HEK293 (cell line): ENCODE results near the gene RAB11A.
A peak's percentile ranks its signal among the peaks of the same experiment; 100 is the strongest.

Experiments used
- CTCF ChIA-PET: fragments of 350-600 bp; formaldehyde crosslinking; extraction: SDS; loops from one replicate; lab custom pipeline; 2021; ENCODE audit warnings: antibody characterized with exemption; lab: Yijun Ruan, JAX
- POLR2A ChIA-PET: fragments of 300-600 bp; formaldehyde crosslinking; extraction: SDS; loops from one replicate; lab custom pipeline; 2020; ENCODE audit warnings: antibody characterized with exemption, inconsistent platforms; lab: Yijun Ruan, JAX
- H3K27ac ChIP-seq: fragments of 200-500 bp; sonication (Bioruptor generic); 2 replicates; pipeline ENCODE4 v1.5.1; 2014; ENCODE audit warnings: low read depth, low read length, control low read depth, inconsistent platforms; ENCODE audit errors: extremely low read depth
- H3K36me3 ChIP-seq, 2 experiments: fragments of 200-500 bp in 1 of 2; sonication (Bioruptor generic) in 1 of 2; 1 replicate in 1 of 2; 2 replicates in 1 of 2; pipeline ENCODE4 v1.5.1; 2014 to 2017; ENCODE audit warnings: inconsistent platforms in 2 of 2, low read length in 2 of 2; ENCODE audit not compliant: control insufficient read depth in 2 of 2, insufficient read depth in 1 of 2
- H3K4me1 ChIP-seq: fragments of 200-500 bp; sonication (Bioruptor generic); 2 replicates; pipeline ENCODE4 v1.5.1; 2014; ENCODE audit warnings: mild to moderate bottlenecking, low read length, inconsistent platforms; ENCODE audit not compliant: control insufficient read depth, insufficient read depth
- H3K4me3 ChIP-seq: 2 replicates; pipeline ENCODE4 v1.5.1; 2011; ENCODE audit warnings: low read depth, mild to moderate bottlenecking, control low read depth, low read length, moderate library complexity
- H3K9me3 ChIP-seq: fragments of 200-500 bp; sonication (Bioruptor generic); 2 replicates; pipeline ENCODE4 v1.5.1; 2014; ENCODE audit warnings: low read depth, low read length, inconsistent platforms; ENCODE audit not compliant: control insufficient read depth, insufficient read depth
- KLF7 ChIP-seq: fragments of 450-650 bp; formaldehyde crosslinking; IDR thresholded peaks from 2 replicates; pipeline ENCODE4 v1.5.1; 2016; ENCODE audit warnings: missing biosample characterization, missing genetic modification characterization, borderline replicate concordance
- MEIS1 ChIP-seq: sonication (generic); formaldehyde crosslinking; IDR thresholded peaks from 2 replicates; pipeline ENCODE4 v1.8.1; 2022; ENCODE audit warnings: missing genetic modification reagents, mild to moderate bottlenecking, borderline replicate concordance
- PRDM1 ChIP-seq: fragments of 450-650 bp; formaldehyde crosslinking; IDR thresholded peaks from 2 replicates; pipeline ENCODE4; 2016; ENCODE audit warnings: missing biosample characterization, missing genetic modification characterization
- YY2 ChIP-seq: fragments of 450-650 bp; formaldehyde crosslinking; IDR thresholded peaks from 2 replicates; pipeline ENCODE4 v1.5.1; 2016; ENCODE audit warnings: missing biosample characterization, missing genetic modification characterization
- ZBTB7A ChIP-seq: fragments of 450-650 bp; formaldehyde crosslinking; IDR thresholded peaks from 2 replicates; pipeline ENCODE4 v1.5.1; 2016; ENCODE audit warnings: low read depth, missing biosample characterization, missing genetic modification characterization
- ZFP3 ChIP-seq: fragments of 450-650 bp; formaldehyde crosslinking; IDR thresholded peaks from 2 replicates; pipeline ENCODE4 v1.5.1; 2016; ENCODE audit warnings: low read depth, missing biosample characterization, missing genetic modification characterization
- ZNF155 ChIP-seq: fragments of 450-650 bp; formaldehyde crosslinking; IDR thresholded peaks from 2 replicates; pipeline ENCODE4 v1.5.1; 2016; ENCODE audit warnings: missing biosample characterization, missing genetic modification characterization
- ZNF202 ChIP-seq: fragments of 450-650 bp; formaldehyde crosslinking; IDR thresholded peaks from 2 replicates; pipeline ENCODE4 v1.5.1; 2016; ENCODE audit warnings: missing biosample characterization, missing genetic modification characterization, borderline replicate concordance
- ZNF214 ChIP-seq: fragments of 450-650 bp; formaldehyde crosslinking; IDR thresholded peaks from 2 replicates; pipeline ENCODE4 v1.5.1; 2017; ENCODE audit warnings: missing biosample characterization, mild to moderate bottlenecking, missing genetic modification characterization, borderline replicate concordance
- ZNF266 ChIP-seq: fragments of 450-650 bp; formaldehyde crosslinking; IDR thresholded peaks from 2 replicates; pipeline ENCODE4 v1.5.1; 2016; ENCODE audit warnings: missing biosample characterization, missing genetic modification characterization, low read depth
- ZNF324 ChIP-seq: fragments of 450-650 bp; formaldehyde crosslinking; IDR thresholded peaks from 2 replicates; pipeline ENCODE4 v1.5.1; 2016; ENCODE audit warnings: missing biosample characterization, missing genetic modification characterization
- ZNF501 ChIP-seq: fragments of 450-650 bp; formaldehyde crosslinking; IDR thresholded peaks from 2 replicates; pipeline ENCODE4 v1.5.1; 2016; ENCODE audit warnings: missing biosample characterization, missing genetic modification characterization
- ZNF529 ChIP-seq: fragments of 450-650 bp; formaldehyde crosslinking; IDR thresholded peaks from 2 replicates; pipeline ENCODE4 v1.5.1; 2017; ENCODE audit warnings: missing genetic modification characterization, missing biosample characterization; ENCODE audit not compliant: insufficient replicate concordance
- ZNF548 ChIP-seq: fragments of 450-650 bp; formaldehyde crosslinking; IDR thresholded peaks from 2 replicates; pipeline ENCODE4 v1.5.1; 2016; ENCODE audit warnings: missing biosample characterization, missing genetic modification characterization
- ZNF558 ChIP-seq: fragments of 450-650 bp; formaldehyde crosslinking; IDR thresholded peaks from 2 replicates; pipeline ENCODE4 v1.5.1; 2016; ENCODE audit warnings: missing biosample characterization, missing genetic modification characterization
- ZNF654 ChIP-seq: fragments of 450-650 bp; formaldehyde crosslinking; IDR thresholded peaks from 2 replicates; pipeline ENCODE4 v1.5.1; 2016; ENCODE audit warnings: low read depth, missing biosample characterization, missing genetic modification characterization
- ZNF660 ChIP-seq: fragments of 450-650 bp; IDR thresholded peaks from 2 replicates; pipeline ENCODE4 v1.5.1; 2018; ENCODE audit warnings: missing biosample characterization, mild to moderate bottlenecking, missing genetic modification characterization
- ZNF701 ChIP-seq: fragments of 450-650 bp; formaldehyde crosslinking; IDR thresholded peaks from 2 replicates; pipeline ENCODE4 v1.5.1; 2016; ENCODE audit warnings: missing biosample characterization, missing genetic modification characterization
- ZXDB ChIP-seq: fragments of 450-650 bp; formaldehyde crosslinking; IDR thresholded peaks from 2 replicates; pipeline ENCODE4 v1.5.1; 2016; ENCODE audit warnings: missing biosample characterization, missing genetic modification characterization
- TF ChIP-seq, protein P1 (sequence below): fragments of 450-650 bp; formaldehyde crosslinking; IDR thresholded peaks from 2 replicates; pipeline ENCODE4 v1.5.1; 2016; ENCODE audit warnings: missing biosample characterization, missing genetic modification characterization, borderline replicate concordance
- TF ChIP-seq, protein P2 (sequence below): fragments of 450-650 bp; formaldehyde crosslinking; IDR thresholded peaks from 2 replicates; pipeline ENCODE4 v1.5.1; 2016; ENCODE audit warnings: missing biosample characterization, missing genetic modification characterization
- TF ChIP-seq, protein P3 (sequence below): fragments of 450-650 bp; formaldehyde crosslinking; IDR thresholded peaks from 2 replicates; pipeline ENCODE4 v1.5.1; 2016; ENCODE audit warnings: missing biosample characterization, missing genetic modification characterization
- TF ChIP-seq, protein P4 (sequence below): fragments of 450-650 bp; formaldehyde crosslinking; IDR thresholded peaks from 2 replicates; pipeline ENCODE4 v1.5.1; 2016; ENCODE audit warnings: missing biosample characterization, missing genetic modification characterization
- TF ChIP-seq, protein P5 (sequence below): fragments of 450-650 bp; formaldehyde crosslinking; IDR thresholded peaks from 2 replicates; pipeline ENCODE4 v1.5.1; 2016; ENCODE audit warnings: missing biosample characterization, missing genetic modification characterization

The RAB11A gene

DNA sequence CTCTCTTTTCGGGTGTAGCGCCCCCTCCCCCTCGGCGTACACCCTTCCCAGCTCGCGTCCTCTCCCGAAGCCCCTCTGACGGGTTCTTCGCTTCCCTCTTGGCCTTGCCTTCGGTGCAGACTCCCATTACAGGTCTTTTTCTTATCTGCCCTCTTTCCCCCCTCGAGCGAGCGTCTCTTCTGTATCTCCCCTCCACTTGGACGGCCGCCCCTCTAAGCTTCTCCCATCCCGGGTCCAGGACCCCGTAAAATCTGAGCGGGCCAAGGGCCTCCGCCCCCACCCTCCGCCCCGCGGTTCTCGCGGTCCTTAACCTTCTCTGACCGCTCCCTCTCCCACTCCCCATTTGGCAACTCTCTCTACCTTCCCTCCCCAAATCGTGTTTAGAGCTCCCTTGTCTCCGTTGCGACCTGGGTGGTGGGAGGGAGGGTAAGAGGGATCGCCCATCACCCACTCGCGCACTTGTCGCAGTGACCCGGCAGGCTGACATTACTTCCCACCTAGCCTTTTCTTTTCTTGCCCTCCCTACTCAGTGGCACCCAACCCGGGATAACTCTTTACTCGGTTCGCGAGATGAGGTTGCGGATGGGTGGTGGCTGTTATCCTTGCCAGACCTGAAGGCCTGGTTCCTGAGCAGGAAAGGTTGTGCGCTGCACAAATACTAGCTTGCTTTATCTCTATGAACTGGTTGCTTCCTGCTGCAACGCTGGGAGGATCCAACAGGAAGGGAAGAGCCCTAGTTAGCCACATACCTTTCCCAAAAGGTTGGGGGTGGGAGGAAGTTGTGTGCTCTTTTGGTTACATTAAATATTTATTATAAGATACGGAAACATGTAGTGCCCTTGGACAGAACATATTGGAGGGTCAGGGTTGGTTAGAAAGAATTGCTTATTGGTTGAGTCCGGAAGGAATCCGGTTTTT, 922 bp downstream of the RAB11A start (continued):
- TF ChIP-seq, protein P1, sequence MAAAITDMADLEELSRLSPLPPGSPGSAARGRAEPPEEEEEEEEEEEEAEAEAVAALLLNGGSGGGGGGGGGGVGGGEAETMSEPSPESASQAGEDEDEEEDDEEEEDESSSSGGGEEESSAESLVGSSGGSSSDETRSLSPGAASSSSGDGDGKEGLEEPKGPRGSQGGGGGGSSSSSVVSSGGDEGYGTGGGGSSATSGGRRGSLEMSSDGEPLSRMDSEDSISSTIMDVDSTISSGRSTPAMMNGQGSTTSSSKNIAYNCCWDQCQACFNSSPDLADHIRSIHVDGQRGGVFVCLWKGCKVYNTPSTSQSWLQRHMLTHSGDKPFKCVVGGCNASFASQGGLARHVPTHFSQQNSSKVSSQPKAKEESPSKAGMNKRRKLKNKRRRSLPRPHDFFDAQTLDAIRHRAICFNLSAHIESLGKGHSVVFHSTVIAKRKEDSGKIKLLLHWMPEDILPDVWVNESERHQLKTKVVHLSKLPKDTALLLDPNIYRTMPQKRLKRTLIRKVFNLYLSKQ: no peak
- TF ChIP-seq ZNF324 (tag by site-specific recombination) (no peak), ZNF501 (tag by site-specific recombination) (no peak), ZNF214 (tag by site-specific recombination) (no peak)

DNA sequence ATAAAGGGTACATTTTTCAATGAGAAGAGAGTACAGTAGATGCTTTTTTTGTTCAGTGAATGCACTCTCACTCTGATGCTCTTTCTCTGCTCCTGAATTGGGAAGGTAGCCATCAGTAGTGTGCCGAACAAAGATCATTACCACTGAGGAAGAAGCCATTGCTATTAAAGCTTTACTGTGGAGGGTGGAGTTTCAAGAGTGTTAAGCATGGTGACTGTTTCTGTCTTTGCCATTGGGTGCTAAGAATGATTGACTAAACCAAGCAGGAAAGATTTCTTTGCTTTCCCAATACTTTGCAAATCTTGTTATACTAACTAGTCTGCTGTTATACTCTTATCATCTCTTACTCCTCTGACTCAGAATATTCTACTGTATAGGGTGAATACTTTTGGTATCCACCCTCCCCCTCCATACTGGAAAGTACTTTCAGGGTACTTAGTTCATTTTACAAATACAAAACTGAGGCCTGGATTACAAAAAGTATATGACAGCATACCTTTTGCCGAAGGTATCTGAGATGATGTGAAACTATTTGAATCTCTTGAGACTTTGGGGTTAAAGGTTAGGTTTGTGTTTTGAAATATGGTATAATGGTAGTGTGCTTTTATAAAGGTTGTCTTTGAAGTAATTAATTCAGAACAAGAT, 1.7 kb downstream of the RAB11A start:
- H3K27ac ChIP-seq: peak overlapping the region; percentile 94
- H3K9me3 ChIP-seq: no peaks in the 10 kb centered on the region
- H3K36me3 ChIP-seq: peaks cover 4 to 14% of the 10 kb centered on the region in 2 experiments; a peak in 2 of 3 replicates
- H3K4me3 ChIP-seq: peak overlapping the region; percentile 94
- POLR2A ChIA-PET: interaction anchor here (0.8 to 2.6 kb wide), 5 partner anchors 14 to 260 kb away, joined by 3 to 17 read pairs (median 10); partner anchors contain the start of genes DENND4A and INTS14
- CTCF ChIA-PET: interaction anchor here (1.1 to 1.8 kb wide), 2 partner anchors 233 to 563 kb away, joined by 3 read pairs; no protein-coding TSS in a partner anchor
- 0 out of 2 replicates have a peak, but pooled peaks cover 4% of the 10 kb centered on the region for H3K4me1 ChIP-seq
- TF ChIP-seq ZNF155 (tag by site-specific recombination): no peak
- no peak for TF ChIP-seq ZNF548 (tag by site-specific recombination)
- TF ChIP-seq ZFP3 (tag by site-specific recombination): no peak
- TF ChIP-seq, protein P2, sequence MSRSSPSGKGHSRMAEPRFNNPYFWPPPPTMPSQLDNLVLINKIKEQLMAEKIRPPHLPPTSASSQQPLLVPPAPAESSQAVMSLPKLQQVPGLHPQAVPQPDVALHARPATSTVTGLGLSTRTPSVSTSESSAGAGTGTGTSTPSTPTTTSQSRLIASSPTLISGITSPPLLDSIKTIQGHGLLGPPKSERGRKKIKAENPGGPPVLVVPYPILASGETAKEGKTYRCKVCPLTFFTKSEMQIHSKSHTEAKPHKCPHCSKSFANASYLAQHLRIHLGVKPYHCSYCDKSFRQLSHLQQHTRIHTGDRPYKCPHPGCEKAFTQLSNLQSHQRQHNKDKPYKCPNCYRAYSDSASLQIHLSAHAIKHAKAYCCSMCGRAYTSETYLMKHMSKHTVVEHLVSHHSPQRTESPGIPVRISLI (tag by site-specific recombination): peak; percentile 85
- TF ChIP-seq, protein P3, sequence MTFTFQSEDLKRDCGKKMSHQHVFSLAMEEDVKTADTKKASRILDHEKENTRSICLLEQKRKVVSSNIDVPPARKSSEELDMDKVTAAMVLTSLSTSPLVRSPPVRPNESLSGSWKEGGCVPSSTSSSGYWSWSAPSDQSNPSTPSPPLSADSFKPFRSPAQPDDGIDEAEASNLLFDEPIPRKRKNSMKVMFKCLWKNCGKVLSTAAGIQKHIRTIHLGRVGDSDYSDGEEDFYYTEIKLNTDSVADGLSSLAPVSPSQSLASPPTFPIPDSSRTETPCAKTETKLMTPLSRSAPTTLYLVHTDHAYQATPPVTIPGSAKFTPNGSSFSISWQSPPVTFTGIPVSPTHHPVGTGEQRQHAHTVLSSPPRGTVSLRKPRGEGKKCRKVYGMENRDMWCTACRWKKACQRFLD (tag by site-specific recombination): no peak
- peak; percentile 83 for TF ChIP-seq PRDM1 (tag by site-specific recombination)
- no peak for TF ChIP-seq ZBTB7A (tag by site-specific recombination)
- no peak for TF ChIP-seq KLF7 (tag by site-specific recombination)
- no peak for TF ChIP-seq MEIS1 (CRISPR knock-in tag)
- TF ChIP-seq ZNF202 (tag by site-specific recombination): no peak
- TF ChIP-seq, protein P4, sequence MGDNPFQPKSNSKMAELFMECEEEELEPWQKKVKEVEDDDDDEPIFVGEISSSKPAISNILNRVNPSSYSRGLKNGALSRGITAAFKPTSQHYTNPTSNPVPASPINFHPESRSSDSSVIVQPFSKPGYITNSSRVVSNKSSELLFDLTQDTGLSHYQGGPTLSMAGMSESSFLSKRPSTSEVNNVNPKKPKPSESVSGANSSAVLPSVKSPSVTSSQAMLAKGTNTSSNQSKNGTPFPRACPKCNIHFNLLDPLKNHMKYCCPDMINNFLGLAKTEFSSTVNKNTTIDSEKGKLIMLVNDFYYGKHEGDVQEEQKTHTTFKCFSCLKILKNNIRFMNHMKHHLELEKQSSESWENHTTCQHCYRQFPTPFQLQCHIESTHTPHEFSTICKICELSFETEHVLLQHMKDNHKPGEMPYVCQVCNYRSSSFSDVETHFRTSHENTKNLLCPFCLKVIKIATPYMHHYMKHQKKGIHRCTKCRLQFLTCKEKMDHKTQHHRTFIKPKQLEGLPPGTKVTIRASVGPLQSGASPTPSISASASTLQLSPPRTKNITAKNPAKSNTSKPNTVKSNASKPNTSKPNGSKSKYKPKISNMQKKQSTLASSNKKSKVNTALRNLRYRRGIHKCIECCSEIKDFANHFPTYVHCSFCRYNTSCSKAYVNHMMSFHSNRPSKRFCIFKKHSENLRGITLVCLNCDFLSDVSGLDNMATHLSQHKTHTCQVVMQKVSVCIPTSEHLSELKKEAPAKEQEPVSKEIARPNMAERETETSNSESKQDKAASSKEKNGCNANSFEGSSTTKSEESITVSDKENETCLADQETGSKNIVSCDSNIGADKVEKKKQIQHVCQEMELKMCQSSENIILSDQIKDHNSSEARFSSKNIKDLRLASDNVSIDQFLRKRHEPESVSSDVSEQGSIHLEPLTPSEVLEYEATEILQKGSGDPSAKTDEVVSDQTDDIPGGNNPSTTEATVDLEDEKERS (tag by site-specific recombination): no peak
- 0 out of 2 replicates have a peak, but pooled peaks have one; percentile 5 for TF ChIP-seq ZXDB (tag by site-specific recombination)
- TF ChIP-seq ZNF266 (tag by site-specific recombination): no peak
- peak; percentile 73 for TF ChIP-seq YY2 (tag by site-specific recombination)
- TF ChIP-seq ZNF529 (tag by site-specific recombination): no peak
- no peak for TF ChIP-seq ZNF654 (tag by site-specific recombination)
- no peak for TF ChIP-seq ZNF701 (tag by site-specific recombination)
- TF ChIP-seq ZNF558 (tag by site-specific recombination): no peak
- TF ChIP-seq ZNF660 (tag by site-specific recombination): peak; percentile 43; the same call in 1 of the 2 replicates
- TF ChIP-seq, protein P5, sequence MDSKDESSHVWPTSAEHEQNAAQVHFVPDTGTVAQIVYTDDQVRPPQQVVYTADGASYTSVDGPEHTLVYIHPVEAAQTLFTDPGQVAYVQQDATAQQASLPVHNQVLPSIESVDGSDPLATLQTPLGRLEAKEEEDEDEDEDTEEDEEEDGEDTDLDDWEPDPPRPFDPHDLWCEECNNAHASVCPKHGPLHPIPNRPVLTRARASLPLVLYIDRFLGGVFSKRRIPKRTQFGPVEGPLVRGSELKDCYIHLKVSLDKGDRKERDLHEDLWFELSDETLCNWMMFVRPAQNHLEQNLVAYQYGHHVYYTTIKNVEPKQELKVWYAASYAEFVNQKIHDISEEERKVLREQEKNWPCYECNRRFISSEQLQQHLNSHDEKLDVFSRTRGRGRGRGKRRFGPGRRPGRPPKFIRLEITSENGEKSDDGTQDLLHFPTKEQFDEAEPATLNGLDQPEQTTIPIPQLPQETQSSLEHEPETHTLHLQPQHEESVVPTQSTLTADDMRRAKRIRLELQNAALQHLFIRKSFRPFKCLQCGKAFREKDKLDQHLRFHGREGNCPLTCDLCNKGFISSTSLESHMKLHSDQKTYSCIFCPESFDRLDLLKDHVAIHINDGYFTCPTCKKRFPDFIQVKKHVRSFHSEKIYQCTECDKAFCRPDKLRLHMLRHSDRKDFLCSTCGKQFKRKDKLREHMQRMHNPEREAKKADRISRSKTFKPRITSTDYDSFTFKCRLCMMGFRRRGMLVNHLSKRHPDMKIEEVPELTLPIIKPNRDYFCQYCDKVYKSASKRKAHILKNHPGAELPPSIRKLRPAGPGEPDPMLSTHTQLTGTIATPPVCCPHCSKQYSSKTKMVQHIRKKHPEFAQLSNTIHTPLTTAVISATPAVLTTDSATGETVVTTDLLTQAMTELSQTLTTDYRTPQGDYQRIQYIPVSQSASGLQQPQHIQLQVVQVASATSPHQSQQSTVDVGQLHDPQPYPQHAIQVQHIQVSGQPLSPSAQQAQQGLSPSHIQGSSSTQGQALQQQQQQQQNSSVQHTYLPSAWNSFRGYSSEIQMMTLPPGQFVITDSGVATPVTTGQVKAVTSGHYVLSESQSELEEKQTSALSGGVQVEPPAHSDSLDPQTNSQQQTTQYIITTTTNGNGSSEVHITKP (tag by site-specific recombination): peak; percentile 88
